GM19328 (cell line): ENCODE results near the gene CCDC93.
"Not testable (repeated sequence)": the region's sequence is repeated elsewhere in the genome, so short reads cannot be mapped to it uniquely, and the experiment has no call there.

Experiments
- ATAC-seq: cut with Tn5 transposase; IDR thresholded peaks from one replicate; pipeline ENCODE4 v1.9.1; 2021; ENCODE audit warnings: mild to moderate bottlenecking, moderate library complexity; ENCODE audit not compliant: unreplicated experiment

CCDC93 gene

GRCh38 chr2:118047380-118047826 lies 33.5 kb upstream of the CCDC93 start:
- ATAC-seq, result no peak

- no peak for ATAC-seq
Measured at GRCh38 chr2:118046634-118047210, 32.9 kb upstream of the CCDC93 start.

- no peak for ATAC-seq
Measured at GRCh38 chr2:118045286-118045685, 31.4 kb upstream of the CCDC93 start.

GRCh38 chr2:118044854-118045253 lies 31.0 kb upstream of the CCDC93 start:
- no peak for ATAC-seq

GRCh38 chr2:118044103-118044716 lies 30.3 kb upstream of the CCDC93 start:
- no peak for ATAC-seq

- ATAC-seq, result no peak
Measured at GRCh38 chr2:118040891-118041290, 27.0 kb upstream of the CCDC93 start.

GRCh38 chr2:118032169-118033013 lies 18.5 kb upstream of the CCDC93 start:
- peak; percentile 87 for ATAC-seq

- no peak for ATAC-seq
Measured at GRCh38 chr2:118031566-118031965, 17.7 kb upstream of the CCDC93 start.

- no peak for ATAC-seq
Measured at GRCh38 chr2:118029025-118029424, 15.2 kb upstream of the CCDC93 start.

- no peak for ATAC-seq
Measured at GRCh38 chr2:118021356-118021755, 7.5 kb upstream of the CCDC93 start.

- ATAC-seq, result no peak
Measured at GRCh38 chr2:118019821-118020220, 6.0 kb upstream of the CCDC93 start.

GRCh38 chr2:118016911-118017310 lies 3.0 kb upstream of the CCDC93 start:
- no peak for ATAC-seq

- ATAC-seq, result not testable (repeated sequence)
Measured at GRCh38 chr2:118015761-118016160, 1.9 kb upstream of the CCDC93 start.

- no peak for ATAC-seq
Measured at GRCh38 chr2:118014492-118014824, 588 bp upstream of the CCDC93 start.

GRCh38 chr2:118013221-118013723 lies 598 bp downstream of the CCDC93 start:
- peak; percentile 27 for ATAC-seq

GRCh38 chr2:118012778-118013177 lies 1.1 kb downstream of the CCDC93 start:
- ATAC-seq, result no peak

GRCh38 chr2:118010473-118010872 lies 3.4 kb downstream of the CCDC93 start:
- ATAC-seq, result no peak

- ATAC-seq, result no peak
Measured at GRCh38 chr2:118006861-118007260, 7.0 kb downstream of the CCDC93 start.

GRCh38 chr2:118006326-118006725 lies 7.5 kb downstream of the CCDC93 start:
- no peak for ATAC-seq

GRCh38 chr2:118003396-118003824 lies 10.5 kb downstream of the CCDC93 start:
- peak; percentile 99 for ATAC-seq

- ATAC-seq, result no peak
Measured at GRCh38 chr2:118000041-118000440, 13.8 kb downstream of the CCDC93 start.
